Stomach (tissue), 9 donors: ENCODE measurements around the gene CERS2. TPM values are rescaled to one million over a fixed set of nuclear protein-coding genes. Genes with fewer than 3 reads are reported as not detected.

Experiments used
- DNase-seq, 2 donors: peaks; one replicate each; pipeline versions ENCODE4 v3.0.0 to v3.0.0-alpha.2; 2013 to 2019
- H3K27ac ChIP-seq, 5 donors: fragments of 200-600 bp in 4 of 5; sonication (generic) in 4 of 5; one replicate each; pipeline ENCODE4 v1.5.1; 2013 to 2019; ENCODE audit warnings: mild to moderate bottlenecking in 1 of 5, moderate library complexity in 1 of 5
- H3K27me3 ChIP-seq, 3 donors: fragments of 200-600 bp; sonication (generic); one replicate each; pipeline ENCODE4 v1.5.1; 2017 to 2019; ENCODE audit warnings: mixed run types in 1 of 3
- H3K36me3 ChIP-seq, 4 donors: fragments of 200-600 bp; sonication (generic); 1 replicate in 3 of 4; 2 replicates in 1 of 4; pipeline ENCODE4 v1.5.1; 2016 to 2019
- H3K4me1 ChIP-seq, 4 donors: fragments of 200-600 bp; sonication (generic); one replicate each; pipeline ENCODE4 v1.5.1; 2016 to 2019
- H3K4me3 ChIP-seq, 4 donors: fragments of 200-600 bp; sonication (generic) in 3 of 4; one replicate each; pipeline ENCODE4 v1.5.1; 2016 to 2019; ENCODE audit warnings: mild to moderate bottlenecking in 1 of 4
- H3K9me3 ChIP-seq, 4 donors: fragments of 200-600 bp; sonication (generic); one replicate each; pipeline ENCODE4 v1.5.1; 2016 to 2019
- EP300 ChIP-seq: sonication (generic); formaldehyde crosslinking; IDR thresholded peaks from one replicate; pipeline ENCODE4 v1.6.1; 2017; ENCODE audit warnings: antibody characterized with exemption
- POLR2A ChIP-seq, 4 donors: fragments of 450-650 bp; IDR thresholded peaks; one replicate each; pipeline ENCODE4 v1.6.1; 2016; ENCODE audit warnings: antibody characterized with exemption in 4 of 4, control low read depth in 2 of 4, mild to moderate bottlenecking in 1 of 4, moderate library complexity in 1 of 4
- POLR2AphosphoS5 ChIP-seq, 3 donors: sonication (generic); formaldehyde crosslinking; IDR thresholded peaks; one replicate each; pipeline ENCODE4 v1.6.1; 2016; ENCODE audit warnings: antibody characterized with exemption in 3 of 3
- WGBS, 5 donors: extraction: QIAGEN DNeasy Blood & Tissue Kit in 3 of 5; methylation state at CpG; one replicate each; pipeline versions ENCODE4 v1.1.5 to v1.1.7; 2013 to 2018; 5-methylcytosine and 5-hydroxymethylcytosine counted together
- intact Hi-C: fragments of 100-400 bp; cut with DNase I; formaldehyde crosslinking; loops from one replicate; pipeline ENCODE4 v1.15.1; 2023; ENCODE audit warnings: low total_unique reads
- polyA plus RNA-seq, 3 donors: library from polyadenylated mRNA; stranded (reverse); fragments of 200-250 nt; gene quantifications; one replicate each; pipeline ENCODE4 v1.2.3, GENCODE V29; 2013
- total RNA-seq, 5 donors: library from RNA; depleted of rRNA; stranded (reverse); fragments of >200 nt; gene quantifications; one replicate each; pipeline versions ENCODE4 v1.1.0 to v1.2.3, GENCODE V29; 2014 to 2016
- TF ChIP-seq, protein P1 (sequence below), 7 experiments: fragments of 450-650 bp in 4 of 7; fragments of 200-600 bp in 3 of 7; sonication (generic) in 3 of 7; IDR thresholded peaks; one replicate each; pipeline ENCODE4 v1.5.1; 2016 to 2019; ENCODE audit warnings: antibody characterized with exemption in 7 of 7, control low read depth in 2 of 7, mild to moderate bottlenecking in 1 of 7
- donor health status: healthy with polysubstance abuse.
- donor health status: Bipolar disorder and iron deficiency.
- donor health status: healthy.

The CERS2 gene
- total and polyA plus RNA-seq, 8 donors: 24.9 to 125 (median 106) TPM

DNA sequence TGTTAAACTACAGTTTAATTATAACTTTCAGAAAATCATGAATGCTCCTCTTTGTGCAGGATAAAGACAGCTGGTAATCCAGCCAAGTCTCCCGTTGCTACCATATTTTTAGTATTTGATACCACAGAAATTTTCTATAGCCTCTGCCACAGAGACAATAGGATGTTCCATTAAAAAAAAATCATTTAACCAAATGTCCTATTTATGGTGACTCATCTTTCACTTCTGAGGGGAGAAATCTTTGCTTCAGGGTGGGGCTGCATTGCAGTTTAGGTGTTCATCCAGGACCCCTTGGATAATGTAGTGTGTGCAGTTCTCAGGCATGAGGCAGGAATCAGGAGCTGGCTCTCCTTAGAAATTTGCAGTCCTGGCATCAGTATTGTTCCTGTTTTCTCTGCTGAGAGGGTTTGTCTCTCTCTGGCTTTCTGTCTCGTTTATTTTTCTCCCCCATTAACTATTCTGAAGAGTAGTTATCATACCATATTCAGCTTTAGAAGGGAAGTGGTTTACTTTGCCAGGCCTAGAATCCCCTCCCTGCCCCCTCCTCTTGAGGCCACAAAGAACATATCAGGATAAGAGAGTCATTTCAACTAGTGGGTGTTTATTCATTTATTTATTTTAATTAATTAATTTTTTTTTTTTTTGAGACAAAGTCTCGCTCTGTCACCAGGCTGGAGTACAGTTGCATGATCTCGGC, 36.7 kb upstream of the CERS2 start:
- TF ChIP-seq EP300 (no peak), POLR2A (IDR thresholded peaks at IDR 0.05) (no peak), POLR2AphosphoS5 (IDR thresholded peaks at IDR 0.05) (no peak)
- TF ChIP-seq, protein P1, sequence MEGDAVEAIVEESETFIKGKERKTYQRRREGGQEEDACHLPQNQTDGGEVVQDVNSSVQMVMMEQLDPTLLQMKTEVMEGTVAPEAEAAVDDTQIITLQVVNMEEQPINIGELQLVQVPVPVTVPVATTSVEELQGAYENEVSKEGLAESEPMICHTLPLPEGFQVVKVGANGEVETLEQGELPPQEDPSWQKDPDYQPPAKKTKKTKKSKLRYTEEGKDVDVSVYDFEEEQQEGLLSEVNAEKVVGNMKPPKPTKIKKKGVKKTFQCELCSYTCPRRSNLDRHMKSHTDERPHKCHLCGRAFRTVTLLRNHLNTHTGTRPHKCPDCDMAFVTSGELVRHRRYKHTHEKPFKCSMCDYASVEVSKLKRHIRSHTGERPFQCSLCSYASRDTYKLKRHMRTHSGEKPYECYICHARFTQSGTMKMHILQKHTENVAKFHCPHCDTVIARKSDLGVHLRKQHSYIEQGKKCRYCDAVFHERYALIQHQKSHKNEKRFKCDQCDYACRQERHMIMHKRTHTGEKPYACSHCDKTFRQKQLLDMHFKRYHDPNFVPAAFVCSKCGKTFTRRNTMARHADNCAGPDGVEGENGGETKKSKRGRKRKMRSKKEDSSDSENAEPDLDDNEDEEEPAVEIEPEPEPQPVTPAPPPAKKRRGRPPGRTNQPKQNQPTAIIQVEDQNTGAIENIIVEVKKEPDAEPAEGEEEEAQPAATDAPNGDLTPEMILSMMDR (IDR thresholded peaks at IDR 0.05): no peak
- H3K27me3 ChIP-seq: no peaks in the 10 kb centered on the region
- no peaks in the 10 kb centered on the region for H3K9me3 ChIP-seq
- H3K4me3 ChIP-seq: no peak overlapping the region
- DNase-seq: no peak
- WGBS, 5 donors: 55 to 67% (median 63%) methylated on average over 4 of the region's 4 CpGs
- intact Hi-C loops: no loop called here
- peaks cover 41 to 70% (median 56%) of the 10 kb centered on the region in 4 donors for H3K4me1 ChIP-seq
- peak overlapping the region in 2 of 5 donors; percentile 36 to 64 for H3K27ac ChIP-seq
- H3K36me3 ChIP-seq: peaks cover 0 to 6% (median 0%) of the 10 kb centered on the region in 4 donors

GRCh38 chr1:151010346-151010726, 35.7 kb upstream of the CERS2 start:
- intact Hi-C loops: no loop called here

DNA sequence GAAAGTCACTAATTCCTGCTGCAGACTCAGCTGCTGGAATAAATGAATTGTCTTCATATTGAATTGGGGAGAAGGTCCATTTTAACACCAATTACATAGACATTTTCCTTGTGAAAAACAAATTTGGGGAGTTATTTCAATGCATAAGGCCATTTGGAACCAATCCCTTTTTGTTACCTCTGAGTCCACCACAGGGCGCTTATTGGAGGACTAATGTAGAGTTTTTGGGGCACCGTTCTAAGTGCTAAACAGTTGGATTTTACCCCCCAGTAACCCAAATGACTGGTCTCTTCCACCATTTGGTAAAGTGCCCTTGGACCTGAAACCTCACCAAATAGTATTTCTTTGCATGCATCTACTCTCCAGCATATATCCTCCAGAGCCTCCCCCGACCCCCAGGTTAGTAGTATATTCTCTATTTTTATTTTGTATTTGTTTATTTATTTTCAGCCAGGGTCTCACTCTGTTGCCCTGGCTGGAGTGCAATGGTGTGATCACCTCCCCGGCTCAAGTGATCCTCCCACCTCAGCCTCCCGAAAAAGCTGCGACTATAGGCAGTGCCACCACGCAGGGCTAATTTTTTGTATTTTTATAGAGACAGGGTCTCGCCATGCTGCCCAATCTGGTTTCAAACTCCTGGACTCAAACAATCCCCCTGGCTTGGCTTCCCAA, 35.2 kb upstream of the CERS2 start:
- Histone ChIP-seq H3K4me3 (peak overlapping the region in 2 of 4 donors; percentile 66 to 73), H3K27ac (peak overlapping the region in 3 of 5 donors; percentile 89 to 92 (median 90)), H3K4me1 (peaks cover 41 to 85% (median 69%) of the 10 kb centered on the region in 4 donors), H3K36me3 (no peaks in the 10 kb centered on the region), H3K27me3 (no peaks in the 10 kb centered on the region), H3K9me3 (no peaks in the 10 kb centered on the region)
- no peak for DNase-seq
- TF ChIP-seq, protein P1 (IDR thresholded peaks at IDR 0.05): no peak
- TF ChIP-seq EP300 (no peak), POLR2AphosphoS5 (IDR thresholded peaks at IDR 0.05) (no peak)
- intact Hi-C loops: no loop called here
- WGBS, 5 donors: 94 to 97% (median 96%) methylated on average over 8 of the region's 8 CpGs

More at GRCh38 chr1:151010346-151010726, 35.7 kb upstream of the CERS2 start:
- Histone ChIP-seq H3K27me3 (no peaks in the 10 kb centered on the region), H3K4me1 (peaks cover 41 to 80% (median 64%) of the 10 kb centered on the region in 4 donors), H3K36me3 (no peaks in the 10 kb centered on the region), H3K9me3 (no peaks in the 10 kb centered on the region), H3K27ac (no peak overlapping the region), H3K4me3 (no peak overlapping the region)
- TF ChIP-seq, protein P1 (IDR thresholded peaks at IDR 0.05): no peak
- TF ChIP-seq POLR2AphosphoS5 (IDR thresholded peaks at IDR 0.05): no peak
- TF ChIP-seq EP300: no peak
- no peak for TF ChIP-seq POLR2A (IDR thresholded peaks at IDR 0.05)
- no peak for DNase-seq
- WGBS, 5 donors: 84 to 86% (median 84%) methylated on average over 3 of the region's 3 CpGs

- Histone ChIP-seq H3K4me3 (peak overlapping the region; percentile 58 to 73 (median 69)), H3K36me3 (no peaks in the 10 kb centered on the region), H3K27ac (peak overlapping the region; percentile 87 to 92 (median 89)), H3K4me1 (peaks cover 43 to 87% (median 74%) of the 10 kb centered on the region in 4 donors), H3K27me3 (no peaks in the 10 kb centered on the region), H3K9me3 (no peaks in the 10 kb centered on the region)
- intact Hi-C loops: no loop called here
- TF ChIP-seq, protein P1 (IDR thresholded peaks at IDR 0.05): no peak
- TF ChIP-seq POLR2AphosphoS5 (IDR thresholded peaks at IDR 0.05) (no peak), POLR2A (IDR thresholded peaks at IDR 0.05) (no peak), EP300 (no peak)
- 28 to 40% (median 38%) methylated on average over 3 of the region's 3 CpGs for WGBS, 5 donors
- DNase-seq: no peak
Measured at GRCh38 chr1:151009206-151009587, 34.6 kb upstream of the CERS2 start.
